ENCODE measurements around the gene ZNF718. TPM values are rescaled to one million over a fixed set of nuclear protein-coding genes. Genes with fewer than 3 reads are reported as not detected.
"Not testable (repeated sequence)": the region's sequence is repeated elsewhere in the genome, so short reads cannot be mapped to it uniquely, and the experiment has no call there.

ZNF718 gene
- total RNA-seq, 1 donor from 2014 or later = 10.7 TPM

DNA sequence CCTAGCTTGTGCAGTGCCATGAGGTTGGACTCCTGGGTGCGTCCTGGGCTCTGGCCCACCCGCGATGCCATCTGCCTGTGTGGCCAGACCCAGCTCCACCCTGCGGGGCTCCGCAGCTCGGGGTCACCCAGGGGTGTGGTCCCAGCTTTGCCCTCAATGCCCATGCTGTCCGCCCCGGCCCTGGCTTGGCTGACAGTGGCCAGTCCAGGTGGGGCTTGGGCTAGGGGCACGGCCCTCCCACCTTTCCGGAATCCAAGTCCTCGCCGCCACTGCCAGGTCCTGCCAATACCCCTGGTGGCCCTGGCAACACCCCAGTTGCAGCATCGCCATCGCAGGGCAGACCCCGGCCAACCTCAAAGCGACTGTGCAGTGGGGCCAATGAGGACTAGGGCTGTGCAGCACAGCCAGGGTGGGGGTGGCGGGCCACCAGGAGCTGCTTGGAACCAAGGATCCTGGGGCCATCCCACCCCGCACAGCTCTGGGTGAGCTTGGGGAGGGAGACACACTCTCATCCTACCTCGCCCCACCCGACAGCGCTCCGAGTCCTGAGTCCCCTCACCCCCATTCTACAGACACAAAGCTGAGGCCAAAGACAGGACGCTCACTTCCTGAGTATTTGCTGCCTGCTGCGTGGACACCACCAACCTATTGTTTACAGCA, 80.9 kb downstream of the ZNF718 start:
- peaks cover 4% of the 10 kb centered on the region for H3K27me3 Mint-ChIP-seq (ENCODE audit: unreplicated experiment)
- no peaks in the 10 kb centered on the region for H3K4me1 Mint-ChIP-seq (ENCODE audit: low read depth, unreplicated experiment)
- peaks cover 38% of the 10 kb centered on the region for H3K36me3 Mint-ChIP-seq (ENCODE audit: unreplicated experiment)
- H3K27ac Mint-ChIP-seq (ENCODE audit: unreplicated experiment) = no peak overlapping the region
- no peak for DNase-seq
- H3K4me3 Mint-ChIP-seq (ENCODE audit: unreplicated experiment) = no peak overlapping the region
- TF ChIP-seq, protein P1, sequence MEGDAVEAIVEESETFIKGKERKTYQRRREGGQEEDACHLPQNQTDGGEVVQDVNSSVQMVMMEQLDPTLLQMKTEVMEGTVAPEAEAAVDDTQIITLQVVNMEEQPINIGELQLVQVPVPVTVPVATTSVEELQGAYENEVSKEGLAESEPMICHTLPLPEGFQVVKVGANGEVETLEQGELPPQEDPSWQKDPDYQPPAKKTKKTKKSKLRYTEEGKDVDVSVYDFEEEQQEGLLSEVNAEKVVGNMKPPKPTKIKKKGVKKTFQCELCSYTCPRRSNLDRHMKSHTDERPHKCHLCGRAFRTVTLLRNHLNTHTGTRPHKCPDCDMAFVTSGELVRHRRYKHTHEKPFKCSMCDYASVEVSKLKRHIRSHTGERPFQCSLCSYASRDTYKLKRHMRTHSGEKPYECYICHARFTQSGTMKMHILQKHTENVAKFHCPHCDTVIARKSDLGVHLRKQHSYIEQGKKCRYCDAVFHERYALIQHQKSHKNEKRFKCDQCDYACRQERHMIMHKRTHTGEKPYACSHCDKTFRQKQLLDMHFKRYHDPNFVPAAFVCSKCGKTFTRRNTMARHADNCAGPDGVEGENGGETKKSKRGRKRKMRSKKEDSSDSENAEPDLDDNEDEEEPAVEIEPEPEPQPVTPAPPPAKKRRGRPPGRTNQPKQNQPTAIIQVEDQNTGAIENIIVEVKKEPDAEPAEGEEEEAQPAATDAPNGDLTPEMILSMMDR (IDR thresholded peaks at IDR 0.05; ENCODE audit: partially characterized antibody, unreplicated experiment) = no peak
- peaks cover 14% of the 10 kb centered on the region for H3K9me3 Mint-ChIP-seq (ENCODE audit: unreplicated experiment)

DNA sequence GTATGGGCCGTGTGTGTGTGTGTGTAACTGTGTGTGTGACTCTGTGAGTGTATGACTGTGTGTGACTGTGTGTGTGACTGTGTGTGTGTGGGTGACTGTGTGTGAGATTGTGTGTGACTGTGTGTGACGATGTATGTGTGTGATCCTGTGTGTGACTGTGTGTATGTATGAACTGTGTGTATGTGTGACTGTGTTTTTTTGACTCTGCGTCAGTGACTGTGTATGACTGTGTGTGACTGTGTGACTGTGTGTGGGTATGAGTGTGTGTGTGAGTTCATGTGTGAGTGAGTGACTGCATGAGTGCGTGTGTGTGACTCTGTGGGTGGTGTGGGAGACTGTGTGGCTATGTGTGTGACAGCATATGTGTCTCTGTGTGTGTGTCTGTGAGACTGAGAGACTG, 81.8 kb downstream of the ZNF718 start:
- no peak for DNase-seq
- Mint-ChIP-seq H3K9me3 (ENCODE audit: unreplicated experiment) (peaks cover 14% of the 10 kb centered on the region), H3K4me3 (ENCODE audit: unreplicated experiment) (no peak overlapping the region), H3K27me3 (ENCODE audit: unreplicated experiment) (peaks cover 4% of the 10 kb centered on the region), H3K4me1 (ENCODE audit: low read depth, unreplicated experiment) (no peaks in the 10 kb centered on the region), H3K27ac (ENCODE audit: unreplicated experiment) (no peak overlapping the region), H3K36me3 (ENCODE audit: unreplicated experiment) (peaks cover 38% of the 10 kb centered on the region)
- TF ChIP-seq, protein P1 (IDR thresholded peaks at IDR 0.05; ENCODE audit: partially characterized antibody, unreplicated experiment) = no peak

DNA sequence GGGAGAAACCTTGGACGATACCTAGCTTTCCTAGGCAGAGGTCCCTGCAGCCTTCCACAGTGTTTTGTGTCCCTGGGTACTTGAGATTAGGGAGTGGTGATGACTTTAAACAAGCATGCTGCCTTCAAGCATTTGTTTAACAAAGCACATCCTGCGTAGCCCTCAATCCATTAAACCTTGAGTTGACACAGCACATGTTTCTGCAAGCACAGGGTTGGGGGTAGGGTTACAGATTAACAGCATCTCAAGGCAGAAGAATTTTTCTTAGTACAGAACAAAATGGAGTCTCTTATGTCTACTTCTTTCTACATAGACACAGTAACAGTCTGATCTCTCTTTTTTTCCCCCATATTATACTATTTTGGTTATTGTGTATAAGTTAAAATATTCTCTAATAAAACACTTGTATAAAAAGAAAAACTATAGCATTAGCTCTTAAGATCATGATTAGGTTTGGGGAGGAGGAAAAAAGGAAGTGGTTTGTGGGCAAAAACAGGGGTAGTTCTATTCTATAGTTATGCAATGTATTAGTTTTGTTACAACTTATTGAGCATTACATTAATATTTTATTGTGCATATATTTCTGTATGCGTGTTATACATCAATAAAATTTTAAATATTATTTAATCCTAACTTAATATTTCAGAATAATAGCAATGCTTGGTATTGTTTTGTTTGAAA, 84.3 kb downstream of the ZNF718 start:
- not testable (repeated sequence) for H3K4me3 Mint-ChIP-seq (ENCODE audit: unreplicated experiment); H3K4me1 Mint-ChIP-seq (ENCODE audit: low read depth, unreplicated experiment); H3K27me3 Mint-ChIP-seq (ENCODE audit: unreplicated experiment); DNase-seq; H3K27ac Mint-ChIP-seq (ENCODE audit: unreplicated experiment)
- peaks cover 27% of the 10 kb centered on the region for H3K36me3 Mint-ChIP-seq (ENCODE audit: unreplicated experiment)
- H3K9me3 Mint-ChIP-seq (ENCODE audit: unreplicated experiment) = peaks cover 11% of the 10 kb centered on the region

DNA sequence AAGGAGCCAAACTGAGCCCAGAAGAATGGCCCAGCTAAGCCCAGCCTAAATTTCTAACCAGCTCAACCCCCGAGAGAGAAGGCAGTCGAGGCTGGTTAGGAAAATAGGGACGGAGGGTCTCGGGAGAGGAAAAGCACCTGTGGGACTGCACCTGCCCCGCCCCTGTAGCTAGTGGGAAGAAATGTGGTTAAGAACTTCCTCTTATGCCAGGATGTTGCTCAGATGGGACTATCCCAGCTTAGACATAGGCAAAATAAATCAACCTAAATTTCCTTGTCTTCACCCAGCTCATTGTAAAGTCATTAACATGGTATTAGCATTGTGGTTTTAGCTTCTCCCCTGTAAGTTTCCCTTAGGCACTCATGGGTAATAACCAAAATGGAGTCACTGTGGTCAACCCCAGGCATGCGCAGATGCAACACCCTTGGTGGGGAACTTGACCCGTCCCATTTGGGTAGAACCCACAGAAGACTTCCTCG, 86.8 kb downstream of the ZNF718 start:
- Mint-ChIP-seq H3K27ac (ENCODE audit: unreplicated experiment) (no peak overlapping the region), H3K9me3 (ENCODE audit: unreplicated experiment) (peaks cover 9% of the 10 kb centered on the region), H3K4me3 (ENCODE audit: unreplicated experiment) (no peak overlapping the region), H3K27me3 (ENCODE audit: unreplicated experiment) (peaks cover 6% of the 10 kb centered on the region), H3K36me3 (ENCODE audit: unreplicated experiment) (peaks cover 18% of the 10 kb centered on the region), H3K4me1 (ENCODE audit: low read depth, unreplicated experiment) (peaks cover 3% of the 10 kb centered on the region)
- TF ChIP-seq, protein P1 (IDR thresholded peaks at IDR 0.05; ENCODE audit: partially characterized antibody, unreplicated experiment) = no peak
- no peak for DNase-seq

DNA sequence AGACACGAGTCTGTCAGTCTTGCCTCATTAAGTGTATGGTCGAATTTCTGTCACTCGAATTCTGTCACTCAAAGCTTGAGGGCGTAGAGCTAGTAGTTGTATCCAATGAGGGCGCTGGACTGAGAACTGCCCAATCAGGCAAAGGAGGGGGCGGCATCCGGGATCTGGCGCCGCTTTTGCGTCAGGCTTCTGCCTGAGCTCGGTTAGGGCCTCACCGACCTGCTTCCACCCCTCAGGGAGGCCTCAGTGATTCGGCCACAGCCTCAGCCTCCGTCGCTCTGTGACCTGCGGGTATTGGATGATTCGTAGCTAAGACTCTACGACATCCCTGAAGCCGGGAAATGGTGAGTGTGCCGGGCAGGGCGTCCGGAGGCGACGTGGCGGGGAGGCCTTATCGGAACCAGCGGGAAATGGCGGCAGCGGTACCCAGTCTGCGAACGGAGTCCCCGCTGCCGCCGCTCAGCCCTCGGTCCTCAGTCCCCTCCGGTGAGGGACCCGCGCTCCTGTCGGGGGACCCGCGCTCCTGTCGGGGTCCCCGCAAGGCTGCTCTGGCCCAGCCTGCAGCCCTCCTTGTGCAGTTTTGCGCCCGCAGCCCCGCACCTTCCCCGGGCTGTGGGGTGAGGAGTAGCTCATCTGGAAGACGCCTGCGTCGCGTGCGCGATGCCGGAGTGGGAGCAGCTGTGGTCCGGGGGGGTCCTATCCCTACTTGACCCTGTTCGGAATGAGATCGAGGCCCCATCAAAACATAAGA, 88.3 kb downstream of the ZNF718 start:
- H3K36me3 Mint-ChIP-seq (ENCODE audit: unreplicated experiment) = peaks cover 12% of the 10 kb centered on the region
- H3K27ac Mint-ChIP-seq (ENCODE audit: unreplicated experiment) = peak overlapping the region; percentile 86
- H3K9me3 Mint-ChIP-seq (ENCODE audit: unreplicated experiment) = peaks cover 7% of the 10 kb centered on the region
- H3K4me3 Mint-ChIP-seq (ENCODE audit: unreplicated experiment) = peak overlapping the region; percentile 92
- H3K4me1 Mint-ChIP-seq (ENCODE audit: low read depth, unreplicated experiment) = peaks cover 3% of the 10 kb centered on the region
- TF ChIP-seq, protein P1 (IDR thresholded peaks at IDR 0.05; ENCODE audit: partially characterized antibody, unreplicated experiment) = no peak
- peak; percentile 90 for DNase-seq
- H3K27me3 Mint-ChIP-seq (ENCODE audit: unreplicated experiment) = peaks cover 6% of the 10 kb centered on the region

DNA sequence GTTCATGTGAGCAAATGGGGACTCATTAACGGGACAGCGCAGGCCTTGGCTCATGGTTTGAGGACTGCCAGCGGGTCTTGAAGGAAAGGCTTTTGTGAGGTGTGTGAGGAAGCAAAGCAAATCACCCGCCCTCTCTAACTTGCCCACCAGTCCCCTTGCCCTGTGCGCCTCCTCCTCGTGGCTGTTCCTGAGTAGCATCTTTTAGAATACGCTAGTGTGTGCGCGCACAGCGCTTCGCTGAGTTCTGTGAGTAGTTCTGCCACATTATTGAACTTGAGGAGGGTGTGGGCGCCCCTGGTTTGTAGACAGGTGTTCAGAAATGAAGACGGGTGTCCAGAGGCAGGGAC, 88.9 kb downstream of the ZNF718 start:
- Mint-ChIP-seq H3K4me3 (ENCODE audit: unreplicated experiment) (peak overlapping the region; percentile 91), H3K27ac (ENCODE audit: unreplicated experiment) (peak overlapping the region; percentile 73)
- not testable (repeated sequence) for H3K9me3 Mint-ChIP-seq (ENCODE audit: unreplicated experiment); H3K27me3 Mint-ChIP-seq (ENCODE audit: unreplicated experiment); H3K4me1 Mint-ChIP-seq (ENCODE audit: low read depth, unreplicated experiment); H3K36me3 Mint-ChIP-seq (ENCODE audit: unreplicated experiment)
- DNase-seq = peak; percentile 38

Data from glutamatergic neuron (in vitro differentiated cells).